Endothelial cell of umbilical vein (primary cell): ENCODE measurements around the gene CHRNA10.

Experiments used
- GATA2 ChIP-seq: IDR thresholded peaks from 2 replicates; pipeline ENCODE4 v1.7.0; 2011; ENCODE audit warnings: low read depth, mild to moderate bottlenecking, moderate library complexity, mixed read lengths, low read length; ENCODE audit not compliant: insufficient read length, insufficient read depth
- JUN ChIP-seq: IDR thresholded peaks from 2 replicates; pipeline ENCODE4 v1.6.1; 2011; ENCODE audit warnings: borderline replicate concordance, low read depth; ENCODE audit not compliant: insufficient read length, insufficient read depth
- POLR2A ChIP-seq: IDR thresholded peaks from 2 replicates; pipeline ENCODE4 v1.6.1; 2012; ENCODE audit warnings: low read depth, mild to moderate bottlenecking, control low read depth, low read length
- TF ChIP-seq, protein P1 (sequence below), 2 donors: IDR thresholded peaks; 1 replicate in 1 of 2; 2 replicates in 1 of 2; pipeline ENCODE4 v1.5.1; 2011; ENCODE audit warnings: low read length in 2 of 2, mild to moderate bottlenecking in 2 of 2, moderate library complexity in 2 of 2, control low read depth in 1 of 2, inconsistent platforms in 1 of 2, low read depth in 1 of 2; ENCODE audit not compliant: insufficient read depth in 1 of 2; ENCODE audit errors: extremely low read depth in 1 of 2

DNA sequence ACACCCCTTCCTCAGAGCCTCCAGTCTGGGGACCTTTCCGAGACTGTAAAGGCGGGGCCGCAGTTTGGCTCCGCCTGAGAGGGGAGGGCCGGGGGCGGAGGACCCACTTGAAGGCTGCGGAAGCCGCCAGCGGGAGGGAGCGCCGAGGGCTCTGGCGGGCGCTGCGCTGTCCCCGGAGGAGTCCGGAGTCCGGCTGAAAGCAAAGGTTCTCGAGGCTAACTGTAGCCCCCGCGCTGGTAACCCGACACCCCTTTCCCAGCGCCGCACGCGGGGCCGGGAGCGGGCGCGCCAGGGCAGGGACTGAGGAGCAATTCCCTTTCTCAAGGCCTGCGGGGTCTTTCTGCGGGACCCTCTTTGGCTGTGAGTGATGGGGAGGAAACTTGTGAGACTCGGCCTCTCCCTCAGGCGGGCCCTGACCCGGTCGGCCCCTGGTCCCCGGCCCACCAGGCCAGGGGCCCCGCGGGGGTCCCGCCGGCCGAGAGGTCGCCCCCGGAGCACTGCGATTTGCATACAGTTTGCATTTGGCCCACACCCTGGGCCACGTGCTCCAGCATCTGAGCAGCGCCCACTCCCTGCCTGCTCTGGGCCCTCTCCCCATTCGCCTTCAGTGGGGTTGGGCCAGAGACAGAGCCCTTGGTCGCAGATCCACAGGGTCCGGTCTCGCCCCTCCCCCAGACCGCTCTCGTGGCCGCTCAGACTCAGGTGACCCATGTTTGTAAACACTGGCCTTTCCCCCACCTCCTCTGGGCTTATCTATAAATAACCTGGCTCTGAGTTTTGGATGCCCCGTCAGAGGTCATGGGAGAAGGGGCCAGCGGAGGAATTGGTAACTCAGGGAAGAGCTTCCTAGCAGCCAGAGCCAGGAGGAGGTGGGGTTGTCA is 28.9 kb downstream of the CHRNA10 start:
- TF ChIP-seq, protein P1, sequence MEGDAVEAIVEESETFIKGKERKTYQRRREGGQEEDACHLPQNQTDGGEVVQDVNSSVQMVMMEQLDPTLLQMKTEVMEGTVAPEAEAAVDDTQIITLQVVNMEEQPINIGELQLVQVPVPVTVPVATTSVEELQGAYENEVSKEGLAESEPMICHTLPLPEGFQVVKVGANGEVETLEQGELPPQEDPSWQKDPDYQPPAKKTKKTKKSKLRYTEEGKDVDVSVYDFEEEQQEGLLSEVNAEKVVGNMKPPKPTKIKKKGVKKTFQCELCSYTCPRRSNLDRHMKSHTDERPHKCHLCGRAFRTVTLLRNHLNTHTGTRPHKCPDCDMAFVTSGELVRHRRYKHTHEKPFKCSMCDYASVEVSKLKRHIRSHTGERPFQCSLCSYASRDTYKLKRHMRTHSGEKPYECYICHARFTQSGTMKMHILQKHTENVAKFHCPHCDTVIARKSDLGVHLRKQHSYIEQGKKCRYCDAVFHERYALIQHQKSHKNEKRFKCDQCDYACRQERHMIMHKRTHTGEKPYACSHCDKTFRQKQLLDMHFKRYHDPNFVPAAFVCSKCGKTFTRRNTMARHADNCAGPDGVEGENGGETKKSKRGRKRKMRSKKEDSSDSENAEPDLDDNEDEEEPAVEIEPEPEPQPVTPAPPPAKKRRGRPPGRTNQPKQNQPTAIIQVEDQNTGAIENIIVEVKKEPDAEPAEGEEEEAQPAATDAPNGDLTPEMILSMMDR (IDR thresholded peaks at IDR 0.05; ENCODE audit: extremely low read depth in 1 of 2, insufficient read depth in 1 of 2, low read depth in 1 of 2, low read length in 2 of 2), result no peak
- no peak for TF ChIP-seq JUN
- no peak for TF ChIP-seq POLR2A
- no peak for TF ChIP-seq GATA2
